Measurements from ENCODE around the gene ZBTB45.

The ZBTB45 gene

DNA sequence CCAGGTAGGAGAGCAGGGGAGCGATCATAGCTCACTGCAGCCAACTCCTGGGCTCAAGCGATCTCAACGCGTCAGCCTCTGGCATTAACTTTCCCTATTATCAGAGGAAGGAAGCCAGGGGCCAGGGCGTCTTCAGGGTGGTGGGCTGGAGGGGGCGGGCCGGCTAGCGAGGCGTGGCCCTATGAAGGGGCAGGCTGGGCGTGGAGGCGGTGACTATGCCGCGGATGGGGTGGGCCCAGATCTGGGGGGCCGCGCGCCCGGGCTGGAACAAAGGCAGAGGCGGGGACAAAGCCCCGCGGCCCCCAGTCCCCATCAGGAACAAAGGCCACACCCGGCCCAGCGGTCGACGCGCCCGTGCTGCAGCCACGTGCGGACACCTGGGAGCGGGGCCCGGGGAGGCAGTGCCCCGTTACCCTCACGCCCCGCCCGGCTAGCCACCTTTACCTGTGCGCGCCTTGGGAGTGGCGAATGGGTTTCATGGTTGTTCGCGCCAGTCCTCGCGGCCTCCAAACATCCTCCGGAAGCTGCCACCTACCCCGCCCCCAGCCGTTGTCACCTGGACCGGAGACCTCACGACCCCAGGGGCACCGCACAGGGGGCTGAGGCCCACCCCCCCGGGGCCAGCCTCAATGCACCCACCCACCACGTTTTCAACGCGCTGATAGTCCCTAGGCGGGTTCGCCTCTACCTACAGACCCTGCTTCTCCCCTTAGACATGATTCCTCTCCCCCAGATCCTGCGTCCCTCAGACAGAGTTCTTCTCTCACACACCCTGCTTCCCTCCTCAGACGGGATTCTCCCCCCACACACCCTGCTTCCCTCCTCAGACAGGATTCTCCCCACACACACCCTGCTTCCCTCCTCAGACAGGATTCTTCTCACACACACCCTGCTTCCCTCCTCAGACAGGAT, 18.9 kb upstream of the ZBTB45 start:
- peak; percentile 48 for DNase-seq

- DNase-seq, result no peak
These were observed 17.5 kb upstream of the ZBTB45 start for GRCh38 chr19:58536852-58537798.

GRCh38 chr19:58535857-58536256, 16.2 kb upstream of the ZBTB45 start:
- no peak for DNase-seq

- DNase-seq, result no peak
These were observed 11.6 kb upstream of the ZBTB45 start for GRCh38 chr19:58531034-58531840.

DNA sequence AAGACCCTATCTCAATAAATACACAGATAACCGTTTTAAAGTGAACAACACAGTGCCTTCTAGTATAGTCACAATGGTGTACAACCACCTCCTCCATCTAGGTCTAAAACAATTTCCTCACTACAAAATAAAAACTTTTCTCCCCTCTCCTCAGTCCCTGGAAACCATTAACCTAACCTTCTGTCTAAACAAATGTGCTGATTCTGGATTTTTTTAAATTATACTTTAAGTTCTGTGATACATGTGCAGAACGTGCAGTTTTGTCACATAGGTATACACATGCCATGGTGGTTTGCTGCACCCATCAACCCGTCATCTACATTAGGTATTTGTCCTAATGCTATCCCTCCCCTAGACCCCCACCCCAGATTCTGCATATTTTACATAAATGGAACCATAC, 9.8 kb upstream of the ZBTB45 start:
- no peak for DNase-seq

GRCh38 chr19:58522709-58523108, 3.1 kb upstream of the ZBTB45 start:
- DNase-seq, result no peak

DNA sequence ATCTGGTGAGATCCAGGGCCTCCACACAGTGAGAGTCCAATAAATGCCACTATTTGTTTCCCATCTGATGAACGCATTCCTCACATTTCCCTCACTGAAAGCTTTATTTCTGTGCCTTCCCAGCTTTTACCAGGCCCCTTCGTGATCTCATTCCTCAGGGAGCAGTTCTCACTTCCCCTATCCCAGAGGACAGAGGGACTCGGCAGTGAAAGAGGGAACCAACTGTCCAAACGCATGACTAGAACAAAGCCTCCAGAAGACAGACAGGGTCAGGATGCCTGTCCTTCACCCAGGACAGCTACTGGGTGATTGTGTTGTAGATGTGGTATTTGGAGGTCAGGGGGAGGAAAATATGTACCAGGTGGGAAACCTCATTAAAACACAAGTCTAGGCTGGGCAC, 2.0 kb upstream of the ZBTB45 start:
- DNase-seq, result no peak

- DNase-seq, result no peak
These were observed 618 bp upstream of the ZBTB45 start for GRCh38 chr19:58520257-58520599.

DNA sequence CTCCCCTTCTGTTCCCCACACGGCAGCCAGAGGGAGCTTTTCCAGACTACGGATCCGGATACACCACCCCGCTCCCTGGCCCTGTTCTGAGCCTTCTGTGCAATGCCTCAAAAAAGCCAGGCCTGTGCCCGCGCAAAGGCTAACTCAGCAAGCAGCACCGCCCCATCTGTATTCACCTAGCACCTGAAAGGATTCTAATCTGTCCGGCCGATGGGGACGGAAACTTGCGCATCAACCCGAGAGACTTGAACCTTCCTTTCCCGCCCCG, 589 bp downstream of the ZBTB45 start:
- peak; percentile 61 for DNase-seq

DNA sequence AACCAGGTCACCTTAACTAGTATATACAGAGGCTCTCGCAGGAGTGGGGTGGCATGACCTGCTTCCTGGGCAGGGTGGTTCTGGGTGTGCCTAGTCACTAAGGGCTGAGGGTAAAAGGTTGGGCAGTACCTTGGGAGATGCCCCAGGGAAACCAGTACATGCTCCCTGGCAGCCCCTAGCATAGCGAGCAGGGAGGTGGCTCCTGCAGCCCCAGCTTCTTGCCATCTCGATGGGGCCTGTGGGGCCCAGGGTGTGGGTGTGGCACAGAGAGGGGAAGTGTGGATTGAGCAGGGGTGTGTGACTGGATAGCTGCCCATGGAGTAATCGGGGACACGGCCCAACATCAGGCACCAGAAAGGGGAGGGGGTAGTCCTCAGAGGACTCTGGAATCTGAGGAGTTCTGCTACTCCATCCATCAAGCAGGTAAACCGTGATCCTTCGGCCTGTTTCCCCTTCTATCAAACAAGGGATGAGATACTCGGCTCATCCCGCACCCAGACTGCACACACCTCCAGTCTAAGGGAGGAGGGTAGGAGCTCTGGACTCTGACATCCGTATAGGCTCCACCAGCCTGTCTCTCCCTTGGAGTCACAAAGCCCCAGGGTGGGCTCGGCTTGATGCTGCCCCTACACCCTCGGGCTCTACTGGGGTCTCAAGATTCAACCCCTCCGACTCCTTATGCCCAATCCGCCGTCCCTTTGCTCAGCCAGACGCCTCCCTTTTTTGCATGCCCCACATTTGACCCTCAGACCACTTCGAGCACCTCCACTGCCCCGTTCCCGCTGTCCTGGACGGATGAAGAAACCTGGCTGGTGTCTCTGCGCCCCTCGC, 1.1 kb downstream of the ZBTB45 start:
- no peak for DNase-seq

- DNase-seq, result no peak
These were observed 2.4 kb downstream of the ZBTB45 start for GRCh38 chr19:58516964-58517833.

DNA sequence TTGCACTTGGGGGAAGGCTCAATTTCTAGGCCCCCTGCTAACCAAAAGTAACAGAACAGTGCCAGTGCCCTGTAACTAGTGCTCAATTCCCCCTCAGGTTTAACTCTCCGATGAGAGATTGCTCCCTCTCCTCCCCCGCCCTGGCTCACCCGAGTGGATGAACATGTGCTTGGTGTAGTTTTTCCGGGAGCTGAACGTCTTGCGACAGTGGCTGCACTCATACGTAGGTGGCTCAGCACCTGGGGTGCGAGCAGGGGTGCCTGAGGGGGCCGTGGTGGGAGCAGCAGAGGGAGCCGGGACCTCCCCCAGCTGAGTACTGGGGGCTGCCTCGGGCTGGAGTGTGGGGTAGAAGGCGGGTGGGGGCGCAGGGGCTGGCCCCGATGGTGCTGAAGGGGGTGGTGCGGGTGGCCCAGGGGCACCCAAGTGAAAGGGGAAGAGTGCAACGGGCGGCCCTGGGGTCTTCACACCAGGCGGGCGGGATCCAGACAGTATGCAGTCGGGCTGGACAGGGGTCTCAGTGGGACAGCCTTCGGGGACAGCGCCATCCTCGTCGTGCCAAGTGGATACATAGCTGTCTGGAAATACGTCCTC, 3.3 kb downstream of the ZBTB45 start:
- DNase-seq, result no peak

DNA sequence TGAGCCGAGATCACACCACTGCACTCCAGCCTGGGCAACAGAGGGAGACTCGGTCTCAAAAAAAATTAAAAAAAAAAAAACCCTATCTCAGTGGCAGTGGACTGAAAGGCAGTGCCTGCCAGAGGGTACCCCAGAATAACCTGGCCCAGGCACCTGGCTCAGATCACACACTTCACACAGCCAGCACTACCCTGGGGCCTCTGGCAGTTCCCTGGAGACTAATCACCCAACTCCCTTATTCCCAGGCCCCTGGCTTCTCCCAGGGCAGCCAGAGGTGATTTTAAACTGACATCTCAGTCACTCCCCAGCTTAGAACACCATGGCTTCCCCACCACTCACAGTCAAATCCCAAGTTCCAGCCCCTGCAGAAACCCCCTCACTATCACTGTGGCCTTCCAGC, 4.4 kb downstream of the ZBTB45 start:
- DNase-seq, result no peak

GRCh38 chr19:58514564-58515022, 5.0 kb downstream of the ZBTB45 start:
- DNase-seq, result no peak

- peak; percentile 96 for DNase-seq
These were observed 5.7 kb downstream of the ZBTB45 start for GRCh38 chr19:58513694-58514563.

- DNase-seq, result no peak
These were observed 6.4 kb downstream of the ZBTB45 start for GRCh38 chr19:58513213-58513693.

DNA sequence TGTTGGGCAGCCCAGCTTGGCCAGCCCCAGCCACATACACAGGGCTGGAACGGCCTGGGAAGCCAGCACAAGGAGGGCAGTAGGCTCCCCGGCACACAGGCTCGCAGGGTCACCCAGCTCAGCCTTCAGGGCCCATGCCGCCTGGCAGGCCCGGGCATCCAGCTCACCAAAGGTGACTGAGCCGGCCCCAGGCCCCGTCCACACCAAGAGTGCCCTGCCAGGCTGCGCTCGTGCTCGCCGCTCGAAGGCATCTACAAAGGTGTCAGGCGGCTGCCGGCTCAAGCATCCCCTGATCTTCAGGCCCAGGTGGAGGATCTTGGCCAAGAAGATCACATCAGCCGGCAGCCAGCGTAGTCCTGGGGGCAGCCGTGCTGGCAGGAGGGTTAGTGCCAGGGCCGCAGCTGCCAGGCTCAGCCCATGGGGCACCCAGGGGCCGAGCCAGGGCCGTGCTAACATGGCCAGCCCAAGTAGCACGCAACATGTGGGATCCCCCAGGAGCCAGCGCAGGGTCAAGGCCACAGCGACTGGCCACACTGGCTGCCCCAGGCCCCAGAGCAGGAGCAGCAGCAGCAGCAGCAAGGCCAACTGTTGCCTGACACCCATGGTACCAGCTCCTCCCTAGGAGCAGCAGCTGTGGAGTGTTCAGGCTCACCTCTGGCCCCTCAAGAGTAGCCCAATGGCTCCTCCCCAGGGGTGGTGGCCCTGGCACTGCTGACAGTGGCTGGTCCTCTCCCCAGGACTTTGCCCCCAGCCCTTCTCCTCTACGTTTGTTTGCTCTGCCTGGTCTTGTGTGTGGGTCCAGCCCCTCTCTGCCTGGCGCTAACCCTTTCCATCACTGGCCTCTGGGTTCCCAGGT, 8.0 kb downstream of the ZBTB45 start, which contains the start of gene SLC27A5:
TSS of gene SLC27A5 (minus strand) at position 640 of the 856 bp plus-strand sequence. CDS start at position 603, 37 bp downstream.
- no peak for DNase-seq

Measured in stimulated activated CD4-positive, alpha-beta T cell treated with anti-CD3 and anti-CD28 coated beads, Interleukin-1b, Interleukin-23, amount 100 ng/mL, for 48 hours (primary cell).